Neural cell (in vitro differentiated cells): ENCODE measurements around the gene SLC11A2.

Source experiments
- CTCF ChIP-seq: fragments of 450-650 bp; IDR thresholded peaks from 2 replicates; pipeline ENCODE4 v1.5.1; 2014; ENCODE audit warnings: antibody characterized with exemption, mild to moderate bottlenecking, moderate library complexity; ENCODE audit not compliant: poor library complexity, severe bottlenecking
- EP300 ChIP-seq: fragments of 450-650 bp; conservative IDR thresholded peaks from 2 replicates; pipeline ENCODE4 v1.6.1; 2014; ENCODE audit warnings: antibody characterized with exemption, mild to moderate bottlenecking, moderate library complexity; ENCODE audit not compliant: poor library complexity, severe bottlenecking
- EZH2 ChIP-seq: fragments of 200-600, 300-800 bp; shearing (Covaris generic), sonication (generic); IDR thresholded peaks from 2 replicates; pipeline ENCODE4 v1.6.1; 2014; ENCODE audit warnings: antibody characterized with exemption, low read length, borderline replicate concordance, mild to moderate bottlenecking; ENCODE audit not compliant: insufficient read depth, poor library complexity, severe bottlenecking
- MXI1 ChIP-seq: fragments of 450-650 bp; conservative IDR thresholded peaks from 2 replicates; pipeline ENCODE4 v1.6.1; 2014; ENCODE audit warnings: antibody characterized with exemption, mild to moderate bottlenecking; ENCODE audit not compliant: poor library complexity, severe bottlenecking
- POLR2AphosphoS5 ChIP-seq: IDR thresholded peaks from 2 replicates; pipeline ENCODE4 v1.6.1; 2012
- TAF1 ChIP-seq: IDR thresholded peaks from 2 replicates; pipeline ENCODE4 v1.6.1; 2012; ENCODE audit warnings: low read depth

GRCh38 chr12:50953047-50953446 lies 73.1 kb downstream of the SLC11A2 start:
- TF ChIP-seq CTCF: no peak
- TF ChIP-seq TAF1: no peak
- no peak for TF ChIP-seq MXI1
- no peak for TF ChIP-seq EZH2
- TF ChIP-seq EP300: no peak
- no peak for TF ChIP-seq POLR2AphosphoS5
